Thyroid gland (tissue), 4 donors: ENCODE measurements around the gene FBXW4.

ENCODE experiments used
- CTCF ChIP-seq, 6 experiments: fragments of 200-600 bp in 3 of 6; fragments of 450-650 bp in 3 of 6; sonication (generic) in 3 of 6; IDR thresholded peaks; one replicate each; pipeline ENCODE4 v1.5.1; 2016 to 2019; ENCODE audit warnings: antibody characterized with exemption in 6 of 6, mild to moderate bottlenecking in 2 of 6, inconsistent platforms in 1 of 6, moderate library complexity in 1 of 6
- POLR2A ChIP-seq, 2 donors: fragments of 450-650 bp; IDR thresholded peaks; one replicate each; pipeline ENCODE4 v1.6.1; 2017; ENCODE audit warnings: antibody characterized with exemption in 2 of 2, mild to moderate bottlenecking in 2 of 2, moderate library complexity in 1 of 2

GRCh38 chr10:101614663-101615524 lies 80.1 kb downstream of the FBXW4 start:
- no peak for TF ChIP-seq CTCF (IDR thresholded peaks at IDR 0.05)
- no peak for TF ChIP-seq POLR2A (IDR thresholded peaks at IDR 0.05)
